Heart left ventricle (tissue), 13 donors: ENCODE data around the gene DNAJB4.
A peak's percentile ranks its signal among the peaks of the same experiment; 100 is the strongest.

ENCODE experiments used
- POLR2A ChIP-seq, 2 donors: fragments of 450-650 bp; IDR thresholded peaks; one replicate each; pipeline ENCODE4 v1.6.1; 2017; ENCODE audit warnings: antibody characterized with exemption in 2 of 2, mild to moderate bottlenecking in 2 of 2, moderate library complexity in 2 of 2
- TF ChIP-seq, protein P1 (sequence below), 12 donors: fragments of 200-600 bp; sonication (generic) in 4 of 12; IDR thresholded peaks; one replicate each; pipeline versions ENCODE4 v1.5.0 to v1.8.0; 2018 to 2022; ENCODE audit warnings: antibody characterized with exemption in 12 of 12, mild to moderate bottlenecking in 5 of 12
- donor health status: ischemic (EF 13 %, LVEDD 7.1; RV severe dilation, severe dysfunction).
- donor health status: DM: no; HTN: yes; CAD: no.
- donor health status: DM: no; HTN: no; CAD: no.
- donor health status: ischemic (EF 25% LVEDD 6.9; RV normal size, moderate dysfunction).
- donor health status: ischemic (EF 25% LVEDD 5.7; RV mildly dilated, moderate dysfunction).
- donor health status: ischemic (EF 35%, LVEDD 5.7; RV mildly dilated, moderate dysfunction).
- donor health status: nonischemic (EF 11% LVEDD 7.7; RV severe dilation, severe dysfunction).
- donor health status: DM: yes; HTN: yes; CAD: no.
- donor health status: PGD.
- donor health status: ischemic (EF 29% LVEDD 5.4; RV normal size, mild dysfunction).
- donor health status: nonischemic (EF 23%, LVEDD 6.1; RV moderate dilation, normal function).

DNA sequence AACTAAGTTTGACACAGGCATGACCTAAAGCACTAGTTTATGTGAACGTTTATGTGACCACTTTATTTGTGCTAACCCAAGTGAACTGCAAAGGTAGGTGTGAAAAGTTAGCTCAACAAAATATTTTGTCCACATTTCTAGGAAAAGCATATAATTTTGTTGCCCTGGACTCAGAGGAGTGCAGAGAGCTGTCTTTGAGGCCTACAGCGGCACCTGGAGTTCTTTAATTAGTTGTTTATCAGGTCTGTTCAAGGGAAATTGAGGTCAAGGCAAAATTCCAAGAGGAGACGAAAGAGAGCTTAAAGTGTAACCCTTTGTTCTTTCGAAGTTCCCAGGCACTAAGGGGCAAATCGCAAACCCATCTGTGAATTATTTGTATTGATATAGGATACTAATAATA, 42.4 kb downstream of the DNAJB4 start:
- TF ChIP-seq, protein P1, sequence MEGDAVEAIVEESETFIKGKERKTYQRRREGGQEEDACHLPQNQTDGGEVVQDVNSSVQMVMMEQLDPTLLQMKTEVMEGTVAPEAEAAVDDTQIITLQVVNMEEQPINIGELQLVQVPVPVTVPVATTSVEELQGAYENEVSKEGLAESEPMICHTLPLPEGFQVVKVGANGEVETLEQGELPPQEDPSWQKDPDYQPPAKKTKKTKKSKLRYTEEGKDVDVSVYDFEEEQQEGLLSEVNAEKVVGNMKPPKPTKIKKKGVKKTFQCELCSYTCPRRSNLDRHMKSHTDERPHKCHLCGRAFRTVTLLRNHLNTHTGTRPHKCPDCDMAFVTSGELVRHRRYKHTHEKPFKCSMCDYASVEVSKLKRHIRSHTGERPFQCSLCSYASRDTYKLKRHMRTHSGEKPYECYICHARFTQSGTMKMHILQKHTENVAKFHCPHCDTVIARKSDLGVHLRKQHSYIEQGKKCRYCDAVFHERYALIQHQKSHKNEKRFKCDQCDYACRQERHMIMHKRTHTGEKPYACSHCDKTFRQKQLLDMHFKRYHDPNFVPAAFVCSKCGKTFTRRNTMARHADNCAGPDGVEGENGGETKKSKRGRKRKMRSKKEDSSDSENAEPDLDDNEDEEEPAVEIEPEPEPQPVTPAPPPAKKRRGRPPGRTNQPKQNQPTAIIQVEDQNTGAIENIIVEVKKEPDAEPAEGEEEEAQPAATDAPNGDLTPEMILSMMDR (IDR thresholded peaks at IDR 0.05): peak in 4 of 12 donors; percentile 12 to 31 (median 24)
- TF ChIP-seq POLR2A (IDR thresholded peaks at IDR 0.05): no peak
